Stimulated activated CD4-positive, alpha-beta T cell treated with anti-CD3 and anti-CD28 coated beads, Interleukin-12 subunit alpha, Interleukin-12 subunit beta, amount 100 ng/mL, for 48 hours (primary cell): Measurements from ENCODE around the gene RMRP.
A peak's percentile ranks its signal among the peaks of the same experiment; 100 is the strongest.
"Not testable (repeated sequence)": the region's sequence is repeated elsewhere in the genome, so short reads cannot be mapped to it uniquely, and the experiment has no call there.

ENCODE experiments used
- DNase-seq, 3 donors: peaks; one replicate each; pipeline ENCODE4 v3.0.0-alpha.2; 2020; ENCODE audit warnings: low read depth in 2 of 3, low spot score in 1 of 3

The RMRP gene

DNA sequence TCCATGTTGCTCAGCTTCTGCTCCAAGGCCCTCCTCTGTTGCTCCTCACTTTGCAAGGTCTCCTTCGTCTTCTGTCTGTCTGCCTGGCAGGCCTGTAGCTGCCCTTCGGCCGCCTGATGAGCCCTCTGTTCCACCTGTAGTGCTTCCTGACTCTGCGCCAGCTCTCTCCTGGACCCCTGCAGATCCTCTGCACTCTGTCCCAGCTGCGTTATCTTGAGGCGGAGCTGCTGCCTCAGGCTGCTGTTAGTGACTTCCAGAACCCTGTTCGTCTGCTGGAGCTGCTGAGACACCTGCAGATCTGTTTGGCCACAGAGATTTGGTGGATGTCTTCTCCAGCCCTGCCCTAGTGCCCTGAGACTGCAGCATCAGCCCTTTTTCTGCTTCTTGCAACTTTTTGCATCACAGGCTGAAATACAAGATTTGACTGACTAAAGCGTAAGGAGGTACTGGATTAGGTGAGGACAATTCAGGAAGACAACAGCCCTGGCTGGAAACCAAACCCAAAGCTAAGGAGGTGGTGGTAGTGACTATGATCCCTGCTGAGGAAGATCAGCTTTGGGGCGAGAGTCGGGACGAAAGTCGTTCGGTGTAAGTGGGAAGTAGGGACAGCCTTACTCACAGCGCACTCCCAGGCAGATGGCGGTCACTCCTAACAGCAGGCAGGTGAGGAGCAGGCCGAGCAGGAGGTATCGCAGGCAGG lies 41.7 kb downstream of the RMRP start:
- DNase-seq: no peak

DNA sequence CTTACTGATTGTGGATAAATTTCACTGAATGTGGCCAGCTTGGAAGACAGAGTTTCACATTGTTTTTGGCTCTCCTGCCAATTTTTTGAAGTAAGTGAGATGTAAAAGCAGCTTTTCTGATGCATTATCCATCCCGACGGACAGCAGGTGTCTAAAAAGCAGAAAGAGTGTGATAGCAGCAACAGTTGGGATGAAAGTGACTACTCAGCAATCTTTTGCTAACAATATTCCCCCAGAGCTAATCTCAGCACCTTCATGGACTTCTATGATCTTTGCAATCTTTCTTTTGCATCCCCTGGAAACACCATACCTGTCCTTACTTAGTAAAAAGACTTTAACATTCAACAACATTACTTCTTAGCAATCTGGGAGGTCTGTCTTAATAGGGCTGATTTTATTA lies 45.0 kb downstream of the RMRP start:
- DNase-seq: no peak

DNA sequence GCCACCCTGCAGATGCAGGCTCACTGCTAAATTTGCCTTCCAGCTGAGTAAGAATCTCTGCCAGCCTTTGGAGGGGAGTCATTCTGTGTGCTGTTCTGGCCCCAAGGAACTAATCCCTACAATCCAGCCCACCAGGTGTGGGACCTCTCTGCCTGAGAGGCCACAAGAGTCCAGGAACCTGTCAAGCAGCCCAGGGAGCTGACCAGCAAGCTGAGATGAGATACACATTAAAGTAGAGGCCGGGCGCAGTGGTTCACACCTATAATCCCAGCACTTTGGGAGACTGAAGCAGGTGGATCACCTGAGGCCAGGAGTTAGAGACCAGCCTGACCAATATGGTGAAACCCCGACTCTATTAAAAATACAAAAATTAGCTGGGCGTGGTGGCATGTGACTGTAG lies 45.8 kb downstream of the RMRP start:
- not testable (repeated sequence) for DNase-seq

DNA sequence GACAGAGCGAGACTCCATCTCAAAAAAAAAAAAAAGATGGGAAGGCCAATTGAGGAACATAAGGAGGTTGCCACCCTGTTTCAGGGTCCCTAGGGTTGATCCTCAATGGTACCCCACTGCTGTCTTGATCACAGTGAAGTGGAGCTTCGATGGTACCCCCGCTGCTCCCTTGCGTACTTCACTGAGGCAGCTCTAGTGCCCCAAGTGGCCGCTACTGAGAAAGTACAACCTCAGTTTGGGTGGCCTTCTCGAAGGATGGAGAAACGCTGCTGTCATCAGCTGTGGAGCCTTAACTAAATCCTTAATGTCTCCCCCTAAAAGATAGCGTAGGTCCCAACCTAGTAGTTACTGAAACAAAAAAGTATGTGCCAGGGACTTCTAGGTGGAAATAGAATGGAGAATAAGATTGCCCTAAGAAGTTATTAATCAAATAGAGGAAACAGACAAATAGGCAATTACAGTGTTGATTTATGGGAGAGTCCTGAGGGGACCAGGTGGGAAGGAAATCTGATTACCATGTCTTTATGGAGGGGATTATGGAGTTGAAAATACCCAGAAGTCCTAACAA lies 46.5 kb downstream of the RMRP start:
- DNase-seq: peak; percentile 32 to 46 (median 43)

DNA sequence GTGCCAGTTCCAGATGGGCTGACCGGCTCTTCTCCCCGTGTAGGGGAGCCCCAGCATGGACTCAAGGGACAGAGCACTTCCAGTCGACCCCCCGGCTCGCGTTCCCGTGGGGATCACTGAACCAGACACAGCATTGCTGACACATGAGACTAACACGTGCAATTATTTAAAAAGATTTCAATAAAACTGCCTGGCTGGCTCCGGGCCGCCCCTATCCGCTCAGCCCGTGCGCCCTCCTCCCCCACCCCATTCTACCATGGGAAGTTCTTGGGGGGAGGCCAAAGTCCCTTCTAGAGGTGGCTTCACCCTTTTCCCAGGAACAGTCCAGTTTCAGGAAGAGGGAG lies 48.0 kb downstream of the RMRP start:
- no peak for DNase-seq

DNA sequence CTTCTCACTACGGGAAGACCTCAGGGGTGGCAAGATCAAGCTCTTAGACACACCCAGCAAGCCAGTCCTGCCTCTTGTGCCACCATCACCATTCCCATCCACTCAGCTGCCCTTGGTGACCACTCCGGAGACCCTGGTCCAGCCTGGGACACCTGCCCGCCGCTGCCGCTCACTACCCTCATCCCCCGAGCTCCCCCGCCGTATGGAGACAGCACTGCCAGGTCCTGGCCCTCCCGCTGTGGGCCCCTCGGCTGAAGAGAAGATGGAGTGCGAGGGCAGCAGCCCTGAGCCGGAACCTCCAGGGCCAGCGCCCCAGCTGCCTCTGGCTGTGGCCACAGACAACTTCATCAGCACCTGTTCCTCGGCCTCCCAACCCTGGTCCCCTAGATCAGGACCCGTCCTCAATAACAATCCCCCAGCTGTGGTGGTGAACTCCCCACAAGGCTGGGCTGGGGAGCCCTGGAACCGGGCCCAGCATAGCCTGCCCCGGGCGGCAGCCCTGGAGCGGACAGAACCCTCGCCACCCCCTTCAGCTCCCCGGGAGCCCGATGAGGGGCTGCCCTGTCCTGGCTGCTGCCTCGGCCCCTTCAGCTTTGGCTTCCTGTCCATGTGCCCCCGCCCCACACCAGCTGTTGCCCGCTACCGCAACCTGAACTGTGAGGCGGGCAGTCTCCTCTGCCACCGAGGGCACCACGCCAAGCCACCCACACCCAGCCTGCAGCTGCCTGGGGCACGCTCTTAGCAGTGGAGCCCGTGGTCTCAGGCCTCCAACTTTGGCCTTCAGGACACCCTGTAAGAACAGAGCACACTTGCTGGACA lies 48.6 kb downstream of the RMRP start:
- no peak for DNase-seq

DNA sequence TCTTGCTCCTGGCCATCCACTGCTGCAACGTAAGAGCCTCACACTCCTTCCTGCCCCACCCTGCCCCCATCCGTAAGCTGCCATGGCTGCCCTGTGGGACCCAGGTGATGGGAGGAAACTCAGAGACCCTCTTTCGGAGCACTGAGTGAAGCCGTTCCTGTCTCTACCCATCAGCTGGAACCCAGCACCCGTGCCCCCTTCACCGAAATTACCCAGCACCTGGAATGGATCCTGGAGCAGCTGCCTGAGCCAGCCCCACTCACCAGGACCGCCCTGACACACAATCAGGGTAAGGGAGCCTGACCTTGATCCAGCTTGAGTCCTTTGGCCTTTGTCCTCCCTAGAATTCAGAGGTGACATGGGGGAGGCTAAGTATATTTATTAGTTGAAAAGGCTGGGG lies 49.6 kb downstream of the RMRP start:
- no peak for DNase-seq
